Mesenchymal stem cell (in vitro differentiated cells and primary cell): ENCODE results near the gene ROBO1.

Experiments used
- DNase-seq: peaks from one replicate; pipeline ENCODE4 v3.0.0-alpha.2; 2013
- H2AFZ ChIP-seq: one replicate; pipeline ENCODE4 v1.6.1; 2013; ENCODE audit warnings: low read depth, mild to moderate bottlenecking, control low read depth, inconsistent platforms, low read length, moderate library complexity
- H2AK5ac ChIP-seq: 2 replicates; pipeline ENCODE4 v1.6.1; 2013; ENCODE audit warnings: low read length, moderate library complexity, mild to moderate bottlenecking, inconsistent platforms; ENCODE audit not compliant: severe bottlenecking
- H2BK120ac ChIP-seq: one replicate; pipeline ENCODE4 v1.6.1; 2013; ENCODE audit warnings: low read depth, mild to moderate bottlenecking, inconsistent platforms, low read length, moderate library complexity
- H2BK12ac ChIP-seq, 2 experiments: one replicate each; pipeline ENCODE4 v1.6.1; 2013; ENCODE audit warnings: inconsistent platforms in 2 of 2, low read length in 2 of 2, mild to moderate bottlenecking in 2 of 2, moderate library complexity in 2 of 2, control low read depth in 1 of 2
- H2BK15ac ChIP-seq: one replicate; pipeline ENCODE4 v1.6.1; 2013; ENCODE audit warnings: mild to moderate bottlenecking, low read depth, inconsistent platforms; ENCODE audit not compliant: poor library complexity, severe bottlenecking
- H2BK5ac ChIP-seq: 2 replicates; pipeline ENCODE4 v1.6.1; 2013; ENCODE audit warnings: low read depth, mild to moderate bottlenecking, low read length, control low read depth, inconsistent platforms; ENCODE audit not compliant: poor library complexity, severe bottlenecking
- H3K14ac ChIP-seq, 2 experiments: one replicate each; pipeline ENCODE4 v1.6.1; 2013; ENCODE audit warnings: inconsistent platforms in 2 of 2, low read length in 2 of 2, control low read depth in 1 of 2, mild to moderate bottlenecking in 1 of 2, moderate library complexity in 1 of 2
- H3K18ac ChIP-seq, 2 experiments: one replicate each; pipeline ENCODE4 v1.6.1; 2013; ENCODE audit warnings: inconsistent platforms in 2 of 2, low read length in 2 of 2, control low read depth in 1 of 2, low read depth in 1 of 2, mild to moderate bottlenecking in 1 of 2
- H3K23ac ChIP-seq, 2 experiments: one replicate each; pipeline ENCODE4 v1.6.1; 2013; ENCODE audit warnings: inconsistent platforms in 2 of 2, low read length in 2 of 2, mild to moderate bottlenecking in 2 of 2, moderate library complexity in 2 of 2, control low read depth in 1 of 2
- H3K27ac ChIP-seq: 2 replicates; pipeline ENCODE4 v1.5.1; 2013; ENCODE audit warnings: mild to moderate bottlenecking, moderate library complexity, low read length, control low read depth, inconsistent platforms; ENCODE audit not compliant: poor library complexity, severe bottlenecking
- H3K27me3 ChIP-seq, 2 experiments: 2 replicates each; pipeline versions ENCODE4 v1.6.1 to v1.7.0; 2013; ENCODE audit warnings: low read length in 2 of 2, mild to moderate bottlenecking in 2 of 2, moderate library complexity in 2 of 2, control low read depth in 1 of 2, inconsistent platforms in 1 of 2; ENCODE audit not compliant: control insufficient read depth in 1 of 2, insufficient read depth in 1 of 2
- H3K36me3 ChIP-seq, 2 experiments: 2 replicates each; pipeline versions ENCODE4 v1.6.1 to v1.7.0; 2013; ENCODE audit warnings: low read length in 2 of 2, control low read depth in 1 of 2, inconsistent platforms in 1 of 2, low read depth in 1 of 2, mild to moderate bottlenecking in 1 of 2; ENCODE audit not compliant: insufficient read depth in 2 of 2, control insufficient read depth in 1 of 2
- H3K4ac ChIP-seq, 2 experiments: one replicate each; pipeline ENCODE4 v1.6.1; 2013; ENCODE audit warnings: inconsistent platforms in 2 of 2, low read length in 2 of 2, mild to moderate bottlenecking in 2 of 2, moderate library complexity in 2 of 2, control low read depth in 1 of 2, low read depth in 1 of 2
- H3K4me1 ChIP-seq: 2 replicates; pipeline ENCODE4 v1.6.1; 2013; ENCODE audit warnings: low read depth, low read length, control low read depth; ENCODE audit not compliant: control insufficient read depth, insufficient read depth
- H3K4me2 ChIP-seq: 2 replicates; pipeline ENCODE4 v1.6.1; 2013; ENCODE audit warnings: low read length, mild to moderate bottlenecking, inconsistent platforms; ENCODE audit not compliant: poor library complexity, severe bottlenecking
- H3K4me3 ChIP-seq, 2 experiments: 2 replicates each; pipeline versions ENCODE4 v1.5.1 to v1.7.0; 2013; ENCODE audit warnings: low read length in 2 of 2, mild to moderate bottlenecking in 2 of 2, control low read depth in 1 of 2, low read depth in 1 of 2; ENCODE audit not compliant: insufficient read depth in 1 of 2
- H3K79me1 ChIP-seq: replicated peaks from 2 replicates; pipeline ENCODE4 v1.6.1; 2013; ENCODE audit warnings: mild to moderate bottlenecking, control low read depth, low read length, inconsistent platforms; ENCODE audit not compliant: poor library complexity, severe bottlenecking
- H3K9ac ChIP-seq: 2 replicates; pipeline ENCODE4 v1.7.0; 2013; ENCODE audit warnings: mild to moderate bottlenecking, low read length, moderate library complexity
- H3K9me3 ChIP-seq: 2 replicates; pipeline ENCODE4 v1.7.0; 2013; ENCODE audit warnings: mild to moderate bottlenecking, low read length; ENCODE audit not compliant: control insufficient read depth
- H4K8ac ChIP-seq: one replicate; pipeline ENCODE4 v1.6.1; 2013; ENCODE audit warnings: inconsistent platforms, mild to moderate bottlenecking, low read length, moderate library complexity
- H4K91ac ChIP-seq: one replicate; pipeline ENCODE4 v1.6.1; 2013; ENCODE audit warnings: mild to moderate bottlenecking, low read length, inconsistent platforms
- WGBS: methylation state at CpG from one replicate; pipeline ENCODE4 v1.1.7; 2013; ENCODE audit warnings: mixed read lengths; 5-methylcytosine and 5-hydroxymethylcytosine counted together

The ROBO1 gene

DNA sequence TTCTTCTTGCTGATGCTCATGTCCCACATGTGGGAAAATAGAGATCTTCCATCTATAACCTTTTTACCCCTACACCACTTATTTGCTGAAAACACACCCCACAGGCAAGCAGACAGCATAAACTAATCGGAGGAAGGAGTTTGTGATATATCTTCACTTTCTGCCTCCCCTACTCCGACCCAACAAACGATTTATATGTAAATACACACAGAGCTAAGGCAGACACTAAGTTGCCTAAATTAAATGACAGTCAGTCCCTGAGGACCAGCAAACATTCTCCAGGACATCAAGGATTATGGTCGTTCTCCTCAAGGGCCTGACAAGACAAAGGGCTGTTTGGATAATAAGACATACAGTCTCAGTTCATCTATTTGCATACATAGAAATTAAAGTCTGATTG, 552.5 kb downstream of the ROBO1 start:
- Histone ChIP-seq H2BK12ac (no peak overlapping the region), H3K23ac (no peak overlapping the region), H3K4me1 (no peaks in the 10 kb centered on the region), H3K4ac (no peak overlapping the region), H3K27ac (no peak overlapping the region), H4K91ac (no peak overlapping the region), H4K8ac (no peak overlapping the region), H3K18ac (no peak overlapping the region), H3K36me3 (no peaks in the 10 kb centered on the region), H3K4me3 (no peak overlapping the region), H2AK5ac (no peak overlapping the region), H3K9me3 (no peaks in the 10 kb centered on the region), H3K14ac (no peak overlapping the region), H3K27me3 (no peaks in the 10 kb centered on the region), H3K9ac (no peak overlapping the region), H2BK120ac (no peak overlapping the region), H2BK5ac (no peak overlapping the region), H3K79me1 (no peaks in the 10 kb centered on the region), H3K4me2 (no peak overlapping the region), H2BK15ac (no peak overlapping the region), H2AFZ (no peak overlapping the region)
- DNase-seq: no peak
- 23% methylated on average over 3 of the region's 4 CpGs for WGBS

GRCh38 chr3:79211586-79212359, 556.0 kb downstream of the ROBO1 start:
- Histone ChIP-seq H2BK15ac (no peak overlapping the region), H2AFZ (no peak overlapping the region), H3K36me3 (no peaks in the 10 kb centered on the region), H2BK12ac (no peak overlapping the region), H3K9me3 (no peaks in the 10 kb centered on the region), H2BK120ac (no peak overlapping the region), H2AK5ac (no peak overlapping the region), H3K18ac (no peak overlapping the region), H3K14ac (no peak overlapping the region), H3K4me1 (no peaks in the 10 kb centered on the region), H2BK5ac (no peak overlapping the region), H3K4me3 (no peak overlapping the region), H3K23ac (no peak overlapping the region), H4K91ac (no peak overlapping the region), H3K27ac (no peak overlapping the region), H3K4me2 (no peak overlapping the region), H4K8ac (no peak overlapping the region), H3K27me3 (no peaks in the 10 kb centered on the region), H3K9ac (no peak overlapping the region), H3K4ac (no peak overlapping the region), H3K79me1 (no peaks in the 10 kb centered on the region)
- DNase-seq: no peak
- 84% methylated on average over 10 of the region's 12 CpGs for whole genome bisulfite sequencing

- Histone ChIP-seq H3K4me3 (no peak overlapping the region), H3K14ac (no peak overlapping the region), H2BK5ac (no peak overlapping the region), H3K27me3 (no peaks in the 10 kb centered on the region), H2AFZ (no peak overlapping the region), H2BK120ac (no peak overlapping the region), H2BK12ac (no peak overlapping the region), H3K9me3 (no peaks in the 10 kb centered on the region), H4K8ac (no peak overlapping the region), H3K79me1 (no peaks in the 10 kb centered on the region), H3K18ac (no peak overlapping the region), H3K23ac (no peak overlapping the region), H4K91ac (no peak overlapping the region), H3K36me3 (no peaks in the 10 kb centered on the region), H3K27ac (no peak overlapping the region), H2AK5ac (no peak overlapping the region), H3K4me2 (no peak overlapping the region), H3K4me1 (no peaks in the 10 kb centered on the region), H3K4ac (no peak overlapping the region), H2BK15ac (no peak overlapping the region), H3K9ac (no peak overlapping the region)
- DNase-seq: no peak
- WGBS: 100% methylated on average over 2 of the region's 3 CpGs
Measured at GRCh38 chr3:79204351-79204750, 563.4 kb downstream of the ROBO1 start.

GRCh38 chr3:79203144-79203519, 564.7 kb downstream of the ROBO1 start:
- no peak overlapping the region for H2BK15ac ChIP-seq
- no peak overlapping the region for H3K14ac ChIP-seq
- H3K23ac ChIP-seq: no peak overlapping the region
- H2AFZ ChIP-seq: no peak overlapping the region
- H2AK5ac ChIP-seq: no peak overlapping the region
- H4K91ac ChIP-seq: no peak overlapping the region
- H2BK120ac ChIP-seq: no peak overlapping the region
- no peak overlapping the region for H3K18ac ChIP-seq
- no peaks in the 10 kb centered on the region for H3K79me1 ChIP-seq
- no peak overlapping the region for H3K4me3 ChIP-seq
- no peaks in the 10 kb centered on the region for H3K9me3 ChIP-seq
- WGBS: 20% methylated on average over 1 of the region's 3 CpGs
- H3K4ac ChIP-seq: no peak overlapping the region
- H3K4me1 ChIP-seq: no peaks in the 10 kb centered on the region
- no peak overlapping the region for H4K8ac ChIP-seq
- no peak overlapping the region for H3K9ac ChIP-seq
- no peak overlapping the region for H3K27ac ChIP-seq
- no peak overlapping the region for H2BK5ac ChIP-seq
- no peak for DNase-seq
- no peak overlapping the region for H3K4me2 ChIP-seq
- no peaks in the 10 kb centered on the region for H3K36me3 ChIP-seq
- no peaks in the 10 kb centered on the region for H3K27me3 ChIP-seq
- no peak overlapping the region for H2BK12ac ChIP-seq
